Ovary (tissue), 3 donors: ENCODE results near the gene SLC7A9.

Source experiments
- CTCF ChIP-seq, 3 donors: fragments of 450-650 bp in 2 of 3; fragments of 200-600 bp in 1 of 3; IDR thresholded peaks; one replicate each; pipeline versions ENCODE4 v1.5.1 to v1.8.0; 2016 to 2022; ENCODE audit warnings: antibody characterized with exemption in 3 of 3, mild to moderate bottlenecking in 1 of 3
- POLR2A ChIP-seq: fragments of 450-650 bp; IDR thresholded peaks from one replicate; pipeline ENCODE4 v1.6.1; 2017; ENCODE audit warnings: antibody characterized with exemption, mild to moderate bottlenecking, moderate library complexity
- donor health status: DM: no; HTN: no; CAD: no.

GRCh38 chr19:32843716-32844245, 25.8 kb downstream of the SLC7A9 start:
- TF ChIP-seq CTCF (IDR thresholded peaks at IDR 0.05) (no peak), POLR2A (no peak)
